GM04504 (cell line): ENCODE results near the gene SLC27A3.

Source experiments
- DNase-seq: peaks from one replicate; pipeline ENCODE4 v3.0.0-alpha.2; 2012; ENCODE audit warnings: low read depth

SLC27A3 gene

DNA sequence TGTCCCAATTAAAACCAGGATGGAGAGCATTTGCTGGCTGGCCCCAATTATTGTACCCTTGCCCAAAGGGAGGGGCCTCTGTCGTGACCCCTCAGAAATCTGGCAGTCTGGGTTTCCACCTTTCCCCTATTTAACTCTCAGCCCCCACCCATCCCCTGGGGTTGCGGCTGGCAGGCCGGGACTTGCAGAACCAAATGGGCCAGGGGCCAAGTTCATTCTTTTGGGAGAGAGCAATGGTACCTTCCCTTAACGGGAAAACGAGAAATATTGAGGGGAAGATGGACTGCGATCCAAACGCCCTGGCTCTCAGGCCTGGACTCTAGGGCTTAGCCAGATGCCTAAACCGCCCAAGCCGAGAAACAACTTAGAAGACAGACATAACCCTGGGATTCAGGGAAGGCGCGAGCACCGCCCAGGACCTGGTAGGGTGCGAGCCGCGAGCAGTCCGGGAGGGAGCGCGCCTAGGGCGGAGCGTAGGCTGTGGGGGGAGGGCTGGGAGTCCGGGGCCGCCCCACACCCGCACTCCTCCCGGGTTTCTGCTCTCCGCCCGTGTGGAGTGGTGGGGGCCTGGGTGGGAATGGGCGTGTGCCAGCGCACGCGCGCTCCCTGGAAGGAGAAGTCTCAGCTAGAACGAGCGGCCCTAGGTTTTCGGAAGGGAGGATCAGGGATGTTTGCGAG is at the start of gene SLC27A3:
Gene SLC27A3 (plus strand): TSS at position 628 of the 678 bp plus-strand sequence. CDS start 91 bp downstream, outside the sequence.
- no peak for DNase-seq

- DNase-seq = peak; percentile 100
Measured at GRCh38 chr1:153727463-153728304, 47.5 kb upstream of the SLC27A3 start, which contains the start of gene INTS3. INTS3 (plus strand) TSS chr1:153728050; CDS start chr1:153728635, 585 bp downstream.

DNA sequence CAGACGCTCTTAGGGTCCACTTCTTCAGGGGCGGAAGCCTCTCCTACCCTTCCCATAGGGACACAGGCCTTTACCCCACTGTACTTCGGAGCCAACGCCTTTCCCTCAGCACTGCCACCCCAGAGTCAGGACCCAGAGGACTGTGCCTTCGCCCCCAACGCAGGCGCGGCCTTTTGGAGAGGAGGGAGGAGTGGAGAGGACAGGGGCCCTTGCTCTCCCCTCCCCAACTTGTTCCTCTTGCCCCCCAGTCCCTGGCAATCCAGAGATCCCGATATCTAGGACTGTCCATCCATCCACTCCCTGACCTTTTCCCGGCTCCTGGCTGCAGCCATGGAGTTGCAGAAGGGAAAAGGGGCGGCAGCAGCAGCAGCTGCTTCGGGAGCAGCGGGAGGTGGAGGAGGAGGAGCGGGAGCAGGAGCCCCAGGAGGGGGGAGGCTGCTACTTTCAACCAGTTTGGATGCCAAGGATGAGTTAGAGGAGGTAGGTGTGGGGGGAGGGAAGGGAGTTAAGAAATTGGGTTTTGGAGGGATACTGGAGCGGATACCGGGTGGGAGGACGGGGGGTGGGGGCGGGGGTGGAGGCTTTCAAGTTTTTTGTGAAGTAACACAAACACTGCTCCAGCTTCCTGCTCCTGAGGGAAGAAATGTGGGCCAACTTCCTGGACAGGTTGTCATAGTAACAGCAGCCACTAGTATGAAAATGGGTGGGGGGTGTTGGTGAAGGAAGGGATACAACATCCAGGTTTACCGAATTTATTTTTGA is 46.7 kb upstream of the SLC27A3 start:
- DNase-seq = no peak

DNA sequence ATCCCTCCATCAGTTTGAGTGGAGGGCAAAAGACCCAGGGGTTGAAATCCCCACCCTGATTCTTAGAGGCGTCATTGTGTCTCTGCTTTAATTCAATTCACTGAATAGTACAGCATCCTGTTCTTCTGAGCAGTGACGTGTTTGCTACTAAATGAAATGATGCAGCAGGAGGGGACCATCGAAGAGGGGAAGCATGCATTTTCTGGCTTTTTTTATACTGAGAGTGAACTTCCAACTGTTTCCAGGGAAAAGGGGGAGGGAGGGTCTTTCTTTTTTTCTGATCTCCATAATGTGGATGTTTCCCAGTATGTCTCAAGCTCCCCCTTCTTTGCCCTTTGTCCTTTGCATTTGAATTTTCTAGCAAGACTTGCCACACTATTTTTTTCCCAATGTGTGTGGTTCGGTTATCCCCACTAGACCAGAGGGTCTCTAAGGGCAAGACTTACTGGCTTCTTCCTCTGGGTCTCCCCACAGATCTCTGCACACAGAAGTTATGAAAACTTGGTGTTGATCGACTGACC is 44.7 kb upstream of the SLC27A3 start:
- no peak for DNase-seq

- no peak for DNase-seq
Measured at GRCh38 chr1:153733970-153734369, 41.2 kb upstream of the SLC27A3 start.

- no peak for DNase-seq
Measured at GRCh38 chr1:153734396-153735089, 40.7 kb upstream of the SLC27A3 start.

GRCh38 chr1:153735090-153735420 is 40.2 kb upstream of the SLC27A3 start:
- DNase-seq = no peak

GRCh38 chr1:153741986-153742385 is 33.2 kb upstream of the SLC27A3 start:
- no peak for DNase-seq

DNA sequence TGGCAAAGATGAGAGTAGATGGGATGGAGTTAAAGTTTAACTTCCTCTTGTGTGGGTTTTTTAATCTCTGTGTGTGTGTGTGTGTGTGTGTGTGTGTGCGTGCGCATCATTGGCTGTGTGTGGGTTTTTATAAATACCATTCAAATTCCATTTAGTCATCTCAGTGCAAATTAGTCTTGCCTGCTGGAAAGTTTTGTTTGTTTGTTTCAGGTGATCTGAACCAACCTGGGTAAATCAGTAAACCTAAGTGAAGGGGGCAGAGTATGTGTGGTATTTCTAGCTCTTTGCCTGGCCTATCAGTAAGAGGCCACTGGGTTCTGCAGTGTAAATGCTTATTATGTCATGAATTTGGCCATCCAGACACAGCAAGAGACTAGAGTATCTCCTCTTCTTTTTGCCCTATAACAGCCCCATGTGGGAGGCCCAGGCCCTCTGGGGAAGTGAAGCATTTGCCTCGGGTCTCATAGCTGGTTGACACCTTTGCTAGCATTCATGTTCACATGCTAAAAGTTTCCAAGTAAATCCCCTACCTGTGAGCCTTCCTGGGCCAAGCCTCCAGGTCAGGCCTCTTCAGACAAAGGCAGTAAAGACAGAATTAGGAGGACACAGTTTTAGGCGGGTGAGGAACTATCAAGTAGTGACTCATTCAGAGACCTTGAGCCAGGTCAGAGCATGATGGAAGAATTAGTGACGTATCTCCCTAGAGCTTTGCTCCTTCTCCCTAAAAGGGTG is 32.6 kb upstream of the SLC27A3 start:
- no peak for DNase-seq

GRCh38 chr1:153745417-153745816 is 29.8 kb upstream of the SLC27A3 start:
- DNase-seq = no peak

GRCh38 chr1:153746174-153746573 is 29.0 kb upstream of the SLC27A3 start:
- no peak for DNase-seq

DNA sequence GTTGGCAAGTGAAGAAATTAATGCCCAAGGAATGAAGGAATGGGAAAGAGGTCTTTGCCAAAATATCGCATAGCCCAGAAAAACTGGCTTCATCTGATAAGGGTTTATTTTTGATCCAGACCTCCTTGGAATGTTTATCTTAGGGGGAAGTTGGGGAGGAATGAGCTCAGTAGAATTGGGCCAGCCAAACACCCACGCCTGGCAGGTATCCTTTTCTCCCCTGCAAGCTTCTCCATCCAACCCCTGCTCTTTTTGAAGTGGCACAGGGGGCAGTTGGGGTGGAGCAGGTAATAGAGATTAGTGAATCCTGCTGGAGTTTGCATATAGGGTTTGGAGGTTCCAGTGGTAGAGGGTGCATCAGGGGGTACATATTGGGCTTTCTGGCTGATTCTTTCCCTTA is 26.3 kb upstream of the SLC27A3 start:
- DNase-seq = no peak

GRCh38 chr1:153749408-153750005 is 25.7 kb upstream of the SLC27A3 start:
- peak; percentile 55 for DNase-seq

- DNase-seq = no peak
Measured at GRCh38 chr1:153750026-153750995, 24.9 kb upstream of the SLC27A3 start.

GRCh38 chr1:153752072-153752471 is 23.1 kb upstream of the SLC27A3 start:
- no peak for DNase-seq

GRCh38 chr1:153752571-153753195 is 22.5 kb upstream of the SLC27A3 start:
- DNase-seq = no peak

DNA sequence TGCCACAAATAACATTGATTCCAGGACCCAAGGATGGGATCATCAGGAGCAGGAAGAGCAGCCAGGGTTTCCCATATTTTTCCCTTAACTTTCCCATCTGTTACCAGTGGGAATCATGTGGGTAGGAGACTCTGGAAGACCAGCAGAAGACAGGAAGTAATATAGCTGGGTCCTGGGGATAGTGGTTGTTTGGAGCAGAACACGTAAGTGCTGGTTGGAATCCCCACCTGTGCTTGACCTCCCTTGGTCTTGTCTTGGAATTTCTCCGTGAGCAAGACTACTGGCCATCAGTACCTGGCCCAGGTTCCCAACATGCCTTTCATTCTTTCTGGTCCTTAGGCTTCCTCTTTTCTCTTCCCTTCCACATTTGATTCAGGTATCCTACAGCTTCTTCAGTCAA is 20.9 kb upstream of the SLC27A3 start:
- no peak for DNase-seq

GRCh38 chr1:153760440-153760839 is 14.8 kb upstream of the SLC27A3 start:
- DNase-seq = no peak
